HEK293T (cell line): ENCODE results near the gene EXOC4.

Experiments used
- BHLHE40 ChIP-seq: fragments of 450-650 bp; IDR thresholded peaks from 2 replicates; pipeline ENCODE4 v1.6.1; 2016; ENCODE audit warnings: mild to moderate bottlenecking, moderate library complexity, borderline replicate concordance
- ELF4 ChIP-seq: fragments of 450-650 bp; IDR thresholded peaks from 2 replicates; pipeline ENCODE4 v1.6.1; 2017; ENCODE audit warnings: antibody characterized with exemption
- FOXA1 ChIP-seq: fragments of 450-650 bp; IDR thresholded peaks from 2 replicates; pipeline ENCODE4 v1.6.1; 2016; ENCODE audit warnings: mild to moderate bottlenecking
- FOXK2 ChIP-seq: fragments of 450-650 bp; IDR thresholded peaks from 2 replicates; pipeline ENCODE4 v1.6.1; 2016; ENCODE audit warnings: mild to moderate bottlenecking
- HDGF ChIP-seq: fragments of 450-650 bp; IDR thresholded peaks from 2 replicates; pipeline ENCODE4 v1.6.1; 2017; ENCODE audit warnings: antibody characterized with exemption, borderline replicate concordance
- SP1 ChIP-seq: fragments of 450-650 bp; IDR thresholded peaks from 2 replicates; pipeline ENCODE4 v1.6.1; 2017
- TARDBP ChIP-seq: fragments of 450-650 bp; IDR thresholded peaks from 2 replicates; pipeline ENCODE4 v1.6.1; 2016
- ZNF384 ChIP-seq: fragments of 450-650 bp; IDR thresholded peaks from 2 replicates; pipeline ENCODE4 v1.6.1; 2016

- TF ChIP-seq HDGF (no peak), TARDBP (no peak), FOXA1 (no peak), BHLHE40 (no peak), FOXK2 (no peak), SP1 (no peak), ELF4 (no peak), ZNF384 (no peak)
Measured at GRCh38 chr7:133489906-133490305, 237.0 kb downstream of the EXOC4 start.
